ENCODE data around the gene HHIP. TPM values are rescaled to one million over a fixed set of nuclear protein-coding genes. Genes with fewer than 3 reads are reported as not detected.

The HHIP gene
- total RNA-seq, 1 donor from 2014 or later, result 29.6 TPM

- DNase-seq (ENCODE audit: extremely low spot score, unreplicated experiment), result no peak
- H3K9me3 Mint-ChIP-seq, result no peaks in the 10 kb centered on the region
- no peak overlapping the region for H3K27ac Mint-ChIP-seq
- no peak overlapping the region for H3K4me3 Mint-ChIP-seq
- H3K4me1 Mint-ChIP-seq (ENCODE audit: unreplicated experiment), result peaks cover 7% of the 10 kb centered on the region
- no peak for TF ChIP-seq CTCF (conservative IDR thresholded peaks at IDR 0.05)
- H3K36me3 Mint-ChIP-seq, result peaks cover 4% of the 10 kb centered on the region
- H3K27me3 Mint-ChIP-seq, result peaks cover 10% of the 10 kb centered on the region
Observed at GRCh38 chr4:144685911-144686310, 40.0 kb downstream of the HHIP start.

- Mint-ChIP-seq H3K4me1 (ENCODE audit: unreplicated experiment) (peaks cover 5% of the 10 kb centered on the region), H3K9me3 (no peaks in the 10 kb centered on the region), H3K27me3 (peaks cover 9% of the 10 kb centered on the region), H3K4me3 (no peak overlapping the region), H3K36me3 (peaks cover 4% of the 10 kb centered on the region), H3K27ac (no peak overlapping the region)
- TF ChIP-seq CTCF (conservative IDR thresholded peaks at IDR 0.05), result no peak
- DNase-seq (ENCODE audit: extremely low spot score, unreplicated experiment), result no peak
Observed at GRCh38 chr4:144686921-144687320, 41.0 kb downstream of the HHIP start.

- peaks cover 8% of the 10 kb centered on the region for H3K27me3 Mint-ChIP-seq
- no peaks in the 10 kb centered on the region for H3K4me1 Mint-ChIP-seq (ENCODE audit: unreplicated experiment)
- H3K9me3 Mint-ChIP-seq, result no peaks in the 10 kb centered on the region
- peaks cover 8% of the 10 kb centered on the region for H3K36me3 Mint-ChIP-seq
- H3K4me3 Mint-ChIP-seq, result no peak overlapping the region
- no peak for TF ChIP-seq CTCF (conservative IDR thresholded peaks at IDR 0.05)
- H3K27ac Mint-ChIP-seq, result no peak overlapping the region
- DNase-seq (ENCODE audit: extremely low spot score, unreplicated experiment), result no peak
Observed at GRCh38 chr4:144687466-144687865, 41.5 kb downstream of the HHIP start.

- Mint-ChIP-seq H3K4me1 (ENCODE audit: unreplicated experiment) (no peaks in the 10 kb centered on the region), H3K27me3 (peaks cover 14% of the 10 kb centered on the region), H3K9me3 (peaks cover 5% of the 10 kb centered on the region), H3K27ac (no peak overlapping the region), H3K36me3 (peaks cover 12% of the 10 kb centered on the region), H3K4me3 (no peak overlapping the region)
- TF ChIP-seq CTCF (conservative IDR thresholded peaks at IDR 0.05), result no peak
- DNase-seq (ENCODE audit: extremely low spot score, unreplicated experiment), result no peak
Observed at GRCh38 chr4:144688035-144688569, 42.1 kb downstream of the HHIP start.

GRCh38 chr4:144689125-144689524, 43.2 kb downstream of the HHIP start:
- H3K4me1 Mint-ChIP-seq (ENCODE audit: unreplicated experiment), result no peaks in the 10 kb centered on the region
- H3K27me3 Mint-ChIP-seq, result peaks cover 14% of the 10 kb centered on the region
- peaks cover 12% of the 10 kb centered on the region for H3K36me3 Mint-ChIP-seq
- DNase-seq (ENCODE audit: extremely low spot score, unreplicated experiment), result no peak
- H3K9me3 Mint-ChIP-seq, result peaks cover 5% of the 10 kb centered on the region
- H3K27ac Mint-ChIP-seq, result no peak overlapping the region
- no peak overlapping the region for H3K4me3 Mint-ChIP-seq
- no peak for TF ChIP-seq CTCF (conservative IDR thresholded peaks at IDR 0.05)

- TF ChIP-seq CTCF (conservative IDR thresholded peaks at IDR 0.05), result no peak
- Mint-ChIP-seq H3K36me3 (peaks cover 7% of the 10 kb centered on the region), H3K4me3 (no peak overlapping the region), H3K4me1 (ENCODE audit: unreplicated experiment) (no peaks in the 10 kb centered on the region), H3K27ac (no peak overlapping the region), H3K9me3 (peaks cover 9% of the 10 kb centered on the region), H3K27me3 (peaks cover 21% of the 10 kb centered on the region)
- DNase-seq (ENCODE audit: extremely low spot score, unreplicated experiment), result no peak
Observed at GRCh38 chr4:144695721-144696120, 49.8 kb downstream of the HHIP start.

Data from type B pancreatic cell (in vitro differentiated cells).